Daoy (cell line): ENCODE measurements around the gene BID. TPM values are rescaled to one million over a fixed set of nuclear protein-coding genes. Genes with fewer than 3 reads are reported as not detected.
"Not testable (repeated sequence)": the region's sequence is repeated elsewhere in the genome, so short reads cannot be mapped to it uniquely, and the experiment has no call there.

Experiments
- DNase-seq: peaks from one replicate; pipeline ENCODE4 v3.0.0-alpha.2; 2015; ENCODE audit warnings: low read depth
- total RNA-seq: library from RNA; depleted of rRNA; stranded (reverse); fragments of >200 nt; shearing (Covaris generic); gene quantifications from 2 replicates; pipeline ENCODE4 v1.2.3, GENCODE V29; 2014; rRNA removed

The BID gene
- total RNA-seq, 1 experiment from 2014 or later, result 133 TPM

- DNase-seq, result no peak
Observed at GRCh38 chr22:17703811-17704210, 70.5 kb downstream of the BID start.

- no peak for DNase-seq
Observed at GRCh38 chr22:17700778-17701177, 73.5 kb downstream of the BID start.

GRCh38 chr22:17699696-17700340, 74.5 kb downstream of the BID start:
- DNase-seq, result no peak

- DNase-seq, result no peak
Observed at GRCh38 chr22:17698948-17699347, 75.3 kb downstream of the BID start.

GRCh38 chr22:17698276-17698675, 76.0 kb downstream of the BID start:
- not testable (repeated sequence) for DNase-seq

- DNase-seq, result not testable (repeated sequence)
Observed at GRCh38 chr22:17697196-17697595, 77.1 kb downstream of the BID start.

- no peak for DNase-seq
Observed at GRCh38 chr22:17695986-17696385, 78.3 kb downstream of the BID start.

- DNase-seq, result no peak
Observed at GRCh38 chr22:17694752-17695151, 79.5 kb downstream of the BID start.

GRCh38 chr22:17694193-17694592, 80.1 kb downstream of the BID start:
- no peak for DNase-seq

GRCh38 chr22:17692841-17693240, 81.4 kb downstream of the BID start:
- no peak for DNase-seq

- DNase-seq, result no peak
Observed at GRCh38 chr22:17684245-17684644, 90.0 kb downstream of the BID start.

Other genes with a start within 250 kb of the BID start
- gene SLC25A18, start 211.0 kb downstream of the BID start, total RNA-seq, result 1.3 and 1.5 TPM in 2 replicates
- gene ATP6V1E1, start 145.7 kb downstream of the BID start, total RNA-seq, result 123 and 124 TPM in 2 replicates
- gene BCL2L13, start 135.7 kb downstream of the BID start, total RNA-seq, result 58.8 and 61.3 TPM in 2 replicates